ENCODE measurements around the gene FBXL2.

- no peak for TF ChIP-seq CTCF (conservative IDR thresholded peaks at IDR 0.05)
- TF ChIP-seq EZH2 (IDR thresholded peaks at IDR 0.05; ENCODE audit: low read depth): no peak
Observed at GRCh38 chr3:33240261-33240660, 37.0 kb upstream of the FBXL2 start.

Data from PC-9 (cell line).